IPS-15b (cell line): ENCODE measurements around the gene DISC1.
"Not testable (repeated sequence)": the region's sequence is repeated elsewhere in the genome, so short reads cannot be mapped to it uniquely, and the experiment has no call there.

Experiments used
- H3K27me3 ChIP-seq: one replicate; pipeline ENCODE4 v1.6.1; 2013; ENCODE audit warnings: low read length; ENCODE audit not compliant: control insufficient read depth, insufficient read depth
- H3K36me3 ChIP-seq: one replicate; pipeline ENCODE4 v1.6.1; 2013; ENCODE audit warnings: low read length; ENCODE audit not compliant: control insufficient read depth, insufficient read depth
- H3K4me1 ChIP-seq: one replicate; pipeline ENCODE4 v1.6.1; 2013; ENCODE audit warnings: mild to moderate bottlenecking, low read length; ENCODE audit not compliant: control insufficient read depth, insufficient read depth
- H3K4me3 ChIP-seq: one replicate; pipeline ENCODE4 v1.5.1; 2013; ENCODE audit warnings: low read depth, low read length
- H3K9ac ChIP-seq: one replicate; pipeline ENCODE4 v1.6.1; 2013; ENCODE audit warnings: low read depth, mild to moderate bottlenecking, low read length
- H3K9me3 ChIP-seq: one replicate; pipeline ENCODE4 v1.6.1; 2013; ENCODE audit warnings: mild to moderate bottlenecking, low read length; ENCODE audit not compliant: control insufficient read depth, insufficient read depth

Gene DISC1

GRCh38 chr1:231776010-231776756 lies 149.6 kb downstream of the DISC1 start:
- H3K4me1 ChIP-seq = no peaks in the 10 kb centered on the region
- no peaks in the 10 kb centered on the region for H3K27me3 ChIP-seq
- H3K9me3 ChIP-seq = no peaks in the 10 kb centered on the region
- H3K36me3 ChIP-seq = no peaks in the 10 kb centered on the region
- no peak overlapping the region for H3K9ac ChIP-seq
- no peak overlapping the region for H3K4me3 ChIP-seq

GRCh38 chr1:231776757-231777062 lies 150.1 kb downstream of the DISC1 start:
- Histone ChIP-seq H3K36me3 (no peaks in the 10 kb centered on the region), H3K9ac (no peak overlapping the region), H3K27me3 (no peaks in the 10 kb centered on the region), H3K9me3 (no peaks in the 10 kb centered on the region), H3K4me1 (no peaks in the 10 kb centered on the region), H3K4me3 (no peak overlapping the region)

GRCh38 chr1:231778009-231778719 lies 151.6 kb downstream of the DISC1 start:
- Histone ChIP-seq H3K4me3 (no peak overlapping the region), H3K4me1 (no peaks in the 10 kb centered on the region), H3K9ac (no peak overlapping the region), H3K27me3 (no peaks in the 10 kb centered on the region), H3K36me3 (no peaks in the 10 kb centered on the region), H3K9me3 (no peaks in the 10 kb centered on the region)

GRCh38 chr1:231779081-231779480 lies 152.5 kb downstream of the DISC1 start:
- Histone ChIP-seq H3K4me1 (no peaks in the 10 kb centered on the region), H3K36me3 (no peaks in the 10 kb centered on the region), H3K9ac (no peak overlapping the region), H3K27me3 (no peaks in the 10 kb centered on the region), H3K9me3 (no peaks in the 10 kb centered on the region), H3K4me3 (no peak overlapping the region)

GRCh38 chr1:231781892-231782291 lies 155.3 kb downstream of the DISC1 start:
- H3K4me1 ChIP-seq = no peaks in the 10 kb centered on the region
- H3K9ac ChIP-seq = no peak overlapping the region
- no peaks in the 10 kb centered on the region for H3K36me3 ChIP-seq
- no peak overlapping the region for H3K4me3 ChIP-seq
- H3K27me3 ChIP-seq = no peaks in the 10 kb centered on the region
- no peaks in the 10 kb centered on the region for H3K9me3 ChIP-seq

- H3K9me3 ChIP-seq, H3K36me3 ChIP-seq, H3K4me3 ChIP-seq, H3K27me3 ChIP-seq, H3K9ac ChIP-seq, H3K4me1 ChIP-seq: not testable (repeated sequence)
Measured at GRCh38 chr1:231785073-231785472, 158.5 kb downstream of the DISC1 start.

GRCh38 chr1:231786126-231786525 lies 159.5 kb downstream of the DISC1 start:
- Histone ChIP-seq H3K27me3 (no peaks in the 10 kb centered on the region), H3K4me1 (no peaks in the 10 kb centered on the region), H3K9ac (no peak overlapping the region), H3K36me3 (no peaks in the 10 kb centered on the region), H3K4me3 (no peak overlapping the region), H3K9me3 (no peaks in the 10 kb centered on the region)

- Histone ChIP-seq H3K9ac (no peak overlapping the region), H3K4me3 (no peak overlapping the region), H3K36me3 (no peaks in the 10 kb centered on the region), H3K27me3 (no peaks in the 10 kb centered on the region), H3K4me1 (no peaks in the 10 kb centered on the region), H3K9me3 (no peaks in the 10 kb centered on the region)
Measured at GRCh38 chr1:231792634-231793033, 166.0 kb downstream of the DISC1 start.

- H3K27me3 ChIP-seq = no peaks in the 10 kb centered on the region
- H3K4me3 ChIP-seq = no peak overlapping the region
- no peaks in the 10 kb centered on the region for H3K36me3 ChIP-seq
- H3K4me1 ChIP-seq = no peaks in the 10 kb centered on the region
- H3K9me3 ChIP-seq = no peaks in the 10 kb centered on the region
- no peak overlapping the region for H3K9ac ChIP-seq
Measured at GRCh38 chr1:231793893-231794292, 167.3 kb downstream of the DISC1 start.

GRCh38 chr1:231796141-231796540 lies 169.6 kb downstream of the DISC1 start:
- no peak overlapping the region for H3K4me3 ChIP-seq

GRCh38 chr1:231799363-231799986 lies 172.9 kb downstream of the DISC1 start:
- Histone ChIP-seq H3K4me1 (no peaks in the 10 kb centered on the region), H3K4me3 (no peak overlapping the region), H3K36me3 (no peaks in the 10 kb centered on the region), H3K27me3 (no peaks in the 10 kb centered on the region), H3K9me3 (no peaks in the 10 kb centered on the region), H3K9ac (no peak overlapping the region)

More at GRCh38 chr1:231796141-231796540, 169.6 kb downstream of the DISC1 start:
- Histone ChIP-seq H3K36me3 (no peaks in the 10 kb centered on the region), H3K9me3 (no peaks in the 10 kb centered on the region), H3K9ac (no peak overlapping the region), H3K27me3 (no peaks in the 10 kb centered on the region), H3K4me1 (no peaks in the 10 kb centered on the region)

GRCh38 chr1:231800108-231800507 lies 173.5 kb downstream of the DISC1 start:
- H3K4me3 ChIP-seq = no peak overlapping the region
- no peaks in the 10 kb centered on the region for H3K36me3 ChIP-seq
- no peak overlapping the region for H3K9ac ChIP-seq
- no peaks in the 10 kb centered on the region for H3K9me3 ChIP-seq
- H3K27me3 ChIP-seq = no peaks in the 10 kb centered on the region
- no peaks in the 10 kb centered on the region for H3K4me1 ChIP-seq
